ENCODE results near the gene KCNIP4.

KCNIP4 gene

DNA sequence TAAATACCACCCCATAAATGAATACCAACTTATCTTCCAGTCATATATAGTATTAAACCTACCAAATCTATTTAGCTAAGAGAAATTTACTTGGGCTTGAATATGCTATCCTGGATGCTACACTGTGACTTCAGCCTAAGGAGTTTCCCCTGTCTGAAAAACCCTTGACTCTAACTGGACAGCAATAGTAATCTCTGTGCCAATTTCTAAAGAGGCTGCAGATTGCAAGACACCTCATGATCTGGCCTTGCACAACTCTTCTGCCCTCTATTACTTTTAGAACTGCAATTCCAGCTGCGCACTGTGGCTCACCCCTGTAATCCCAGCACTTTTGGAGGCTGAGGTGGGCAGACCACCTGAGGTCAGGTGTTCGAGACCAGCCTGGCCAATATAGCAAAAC, 371.5 kb downstream of the KCNIP4 start:
- no peaks in the 10 kb centered on the region for H3K9me3 ChIP-seq (ENCODE audit: insufficient read depth, low read depth, low read length)
- no peak overlapping the region for H2AFZ ChIP-seq (ENCODE audit: low read length)
- TF ChIP-seq EZH2phosphoT487 (IDR thresholded peaks at IDR 0.05; ENCODE audit: borderline replicate concordance): no peak
- TF ChIP-seq, protein P1, sequence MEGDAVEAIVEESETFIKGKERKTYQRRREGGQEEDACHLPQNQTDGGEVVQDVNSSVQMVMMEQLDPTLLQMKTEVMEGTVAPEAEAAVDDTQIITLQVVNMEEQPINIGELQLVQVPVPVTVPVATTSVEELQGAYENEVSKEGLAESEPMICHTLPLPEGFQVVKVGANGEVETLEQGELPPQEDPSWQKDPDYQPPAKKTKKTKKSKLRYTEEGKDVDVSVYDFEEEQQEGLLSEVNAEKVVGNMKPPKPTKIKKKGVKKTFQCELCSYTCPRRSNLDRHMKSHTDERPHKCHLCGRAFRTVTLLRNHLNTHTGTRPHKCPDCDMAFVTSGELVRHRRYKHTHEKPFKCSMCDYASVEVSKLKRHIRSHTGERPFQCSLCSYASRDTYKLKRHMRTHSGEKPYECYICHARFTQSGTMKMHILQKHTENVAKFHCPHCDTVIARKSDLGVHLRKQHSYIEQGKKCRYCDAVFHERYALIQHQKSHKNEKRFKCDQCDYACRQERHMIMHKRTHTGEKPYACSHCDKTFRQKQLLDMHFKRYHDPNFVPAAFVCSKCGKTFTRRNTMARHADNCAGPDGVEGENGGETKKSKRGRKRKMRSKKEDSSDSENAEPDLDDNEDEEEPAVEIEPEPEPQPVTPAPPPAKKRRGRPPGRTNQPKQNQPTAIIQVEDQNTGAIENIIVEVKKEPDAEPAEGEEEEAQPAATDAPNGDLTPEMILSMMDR (conservative IDR thresholded peaks at IDR 0.05; ENCODE audit: low read length): no peak
- no peaks in the 10 kb centered on the region for H3K4me1 ChIP-seq (ENCODE audit: insufficient read depth, low read length, poor library complexity, severe bottlenecking)
- no peaks in the 10 kb centered on the region for H3K36me3 ChIP-seq (ENCODE audit: insufficient read depth, low read length)
- no peak overlapping the region for H3K4me2 ChIP-seq (ENCODE audit: low read depth, low read length, poor library complexity, severe bottlenecking)
- H3K4me3 ChIP-seq (ENCODE audit: low read length, poor library complexity, severe bottlenecking): no peak overlapping the region
- no peak overlapping the region for H3K9ac ChIP-seq (ENCODE audit: low read depth, low read length, poor library complexity, severe bottlenecking)
- no peaks in the 10 kb centered on the region for H3K9me2 ChIP-seq (replicated peaks; ENCODE audit: low read depth, low read length)
- no peaks in the 10 kb centered on the region for H3F3A ChIP-seq (ENCODE audit: low read depth)
- no peaks in the 10 kb centered on the region for H3K27me3 ChIP-seq (ENCODE audit: insufficient read depth, low read length, poor library complexity, severe bottlenecking)
- H4K20me1 ChIP-seq (ENCODE audit: insufficient read depth, low read length, poor library complexity, severe bottlenecking): no peaks in the 10 kb centered on the region
- no peaks in the 10 kb centered on the region for H3K79me2 ChIP-seq (ENCODE audit: insufficient read depth, low read length)

DNA sequence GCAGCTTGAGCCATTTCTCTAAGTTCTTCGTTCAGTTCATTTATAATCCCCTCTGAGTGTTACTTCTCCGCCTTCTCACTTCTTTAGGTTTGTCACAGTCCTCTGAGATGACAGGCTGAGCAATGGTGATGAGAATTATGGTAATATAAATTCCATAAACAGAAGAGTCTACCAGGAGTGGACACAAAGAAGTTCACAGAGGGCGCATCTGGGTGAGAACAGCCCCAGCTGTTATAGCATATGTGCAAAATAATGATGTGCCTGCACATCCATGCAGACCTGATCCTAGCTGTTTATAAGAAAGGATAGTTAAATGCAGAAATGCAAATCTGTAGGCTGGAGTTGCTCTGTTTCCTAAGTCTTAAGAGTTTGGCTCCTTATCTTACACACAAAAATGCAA, 377.5 kb downstream of the KCNIP4 start:
- Histone ChIP-seq H3K27me3 (ENCODE audit: insufficient read depth, low read length, poor library complexity, severe bottlenecking) (no peaks in the 10 kb centered on the region), H3K4me2 (ENCODE audit: low read depth, low read length, poor library complexity, severe bottlenecking) (no peak overlapping the region), H3K9me3 (ENCODE audit: insufficient read depth, low read depth, low read length) (no peaks in the 10 kb centered on the region), H4K20me1 (ENCODE audit: insufficient read depth, low read length, poor library complexity, severe bottlenecking) (no peaks in the 10 kb centered on the region), H3K36me3 (ENCODE audit: insufficient read depth, low read length) (no peaks in the 10 kb centered on the region), H3F3A (ENCODE audit: low read depth) (no peaks in the 10 kb centered on the region), H3K9ac (ENCODE audit: low read depth, low read length, poor library complexity, severe bottlenecking) (no peak overlapping the region), H3K9me2 (replicated peaks; ENCODE audit: low read depth, low read length) (no peaks in the 10 kb centered on the region), H2AFZ (ENCODE audit: low read length) (no peak overlapping the region), H3K4me1 (ENCODE audit: insufficient read depth, low read length, poor library complexity, severe bottlenecking) (no peaks in the 10 kb centered on the region), H3K79me2 (ENCODE audit: insufficient read depth, low read length) (no peaks in the 10 kb centered on the region), H3K4me3 (ENCODE audit: low read length, poor library complexity, severe bottlenecking) (no peak overlapping the region)
- TF ChIP-seq, protein P1 (conservative IDR thresholded peaks at IDR 0.05; ENCODE audit: low read length): no peak
- no peak for TF ChIP-seq EZH2phosphoT487 (IDR thresholded peaks at IDR 0.05; ENCODE audit: borderline replicate concordance)

DNA sequence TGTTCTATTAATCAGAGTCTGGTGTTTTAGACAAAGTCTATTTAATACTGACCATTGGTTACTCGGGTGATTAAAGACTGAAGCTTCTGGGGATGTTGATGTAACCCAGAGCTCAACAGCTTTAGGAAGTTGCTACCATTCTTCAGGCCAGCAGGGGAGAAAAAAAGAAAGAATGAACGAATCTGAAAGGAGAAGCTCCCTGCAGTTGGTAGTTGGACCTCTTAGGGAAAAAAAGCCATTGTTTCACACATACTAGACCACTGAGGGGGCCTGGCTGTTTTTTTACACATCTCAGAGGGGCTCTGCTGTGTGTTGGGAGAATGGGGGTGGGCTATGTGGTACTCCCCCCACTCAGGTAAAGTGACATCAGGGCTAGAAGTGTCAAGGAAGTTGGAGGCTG, 378.9 kb downstream of the KCNIP4 start:
- Histone ChIP-seq H4K20me1 (ENCODE audit: insufficient read depth, low read length, poor library complexity, severe bottlenecking) (no peaks in the 10 kb centered on the region), H3K36me3 (ENCODE audit: insufficient read depth, low read length) (no peaks in the 10 kb centered on the region), H3K9me2 (replicated peaks; ENCODE audit: low read depth, low read length) (no peaks in the 10 kb centered on the region), H3K9me3 (ENCODE audit: insufficient read depth, low read depth, low read length) (no peaks in the 10 kb centered on the region), H3K4me1 (ENCODE audit: insufficient read depth, low read length, poor library complexity, severe bottlenecking) (no peaks in the 10 kb centered on the region), H3K4me2 (ENCODE audit: low read depth, low read length, poor library complexity, severe bottlenecking) (no peak overlapping the region), H3K9ac (ENCODE audit: low read depth, low read length, poor library complexity, severe bottlenecking) (no peak overlapping the region), H3K4me3 (ENCODE audit: low read length, poor library complexity, severe bottlenecking) (no peak overlapping the region), H3F3A (ENCODE audit: low read depth) (no peaks in the 10 kb centered on the region), H3K27me3 (ENCODE audit: insufficient read depth, low read length, poor library complexity, severe bottlenecking) (no peaks in the 10 kb centered on the region), H2AFZ (ENCODE audit: low read length) (no peak overlapping the region), H3K79me2 (ENCODE audit: insufficient read depth, low read length) (no peaks in the 10 kb centered on the region)
- no peak for TF ChIP-seq EZH2phosphoT487 (IDR thresholded peaks at IDR 0.05; ENCODE audit: borderline replicate concordance)

DNA sequence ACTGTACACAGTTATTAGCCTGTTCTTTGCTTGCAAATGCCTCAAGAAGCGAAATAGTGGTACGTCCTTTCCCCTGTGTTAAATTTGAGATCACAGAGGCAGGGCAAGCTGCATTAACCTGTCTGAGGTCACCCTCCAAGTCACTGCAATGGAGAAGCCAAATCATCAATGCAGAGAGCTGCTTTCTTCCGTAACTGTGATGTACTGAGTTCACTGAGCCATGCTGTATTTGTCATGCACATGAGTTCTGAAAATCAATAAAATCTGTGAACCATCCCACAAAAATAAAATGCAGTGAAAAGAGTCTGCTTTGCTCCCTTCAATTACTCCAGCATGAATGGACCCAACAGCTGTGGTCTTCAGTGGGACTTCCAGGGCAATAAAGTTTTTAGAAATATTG, 393.5 kb downstream of the KCNIP4 start:
- no peak for TF ChIP-seq EZH2phosphoT487 (IDR thresholded peaks at IDR 0.05; ENCODE audit: borderline replicate concordance)
- TF ChIP-seq, protein P1 (conservative IDR thresholded peaks at IDR 0.05; ENCODE audit: low read length): no peak
- no peaks in the 10 kb centered on the region for H3K36me3 ChIP-seq (ENCODE audit: insufficient read depth, low read length)
- no peaks in the 10 kb centered on the region for H3K4me1 ChIP-seq (ENCODE audit: insufficient read depth, low read length, poor library complexity, severe bottlenecking)
- no peak overlapping the region for H3K4me2 ChIP-seq (ENCODE audit: low read depth, low read length, poor library complexity, severe bottlenecking)
- H3F3A ChIP-seq (ENCODE audit: low read depth): no peaks in the 10 kb centered on the region
- H4K20me1 ChIP-seq (ENCODE audit: insufficient read depth, low read length, poor library complexity, severe bottlenecking): no peaks in the 10 kb centered on the region
- H3K4me3 ChIP-seq (ENCODE audit: low read length, poor library complexity, severe bottlenecking): no peak overlapping the region
- H3K27me3 ChIP-seq (ENCODE audit: insufficient read depth, low read length, poor library complexity, severe bottlenecking): no peaks in the 10 kb centered on the region
- H3K9ac ChIP-seq (ENCODE audit: low read depth, low read length, poor library complexity, severe bottlenecking): no peak overlapping the region
- H3K9me2 ChIP-seq (replicated peaks; ENCODE audit: low read depth, low read length): no peaks in the 10 kb centered on the region
- no peaks in the 10 kb centered on the region for H3K79me2 ChIP-seq (ENCODE audit: insufficient read depth, low read length)
- no peaks in the 10 kb centered on the region for H3K9me3 ChIP-seq (ENCODE audit: insufficient read depth, low read depth, low read length)
- no peak overlapping the region for H2AFZ ChIP-seq (ENCODE audit: low read length)
